Glomerular endothelial cell (primary cell): ENCODE results near the gene SPIRE2. TPM values are rescaled to one million over a fixed set of nuclear protein-coding genes. Genes with fewer than 3 reads are reported as not detected.
A peak's percentile ranks its signal among the peaks of the same experiment; 100 is the strongest.
"Not testable (repeated sequence)": the region's sequence is repeated elsewhere in the genome, so short reads cannot be mapped to it uniquely, and the experiment has no call there.

Source experiments
- DNase-seq: peaks from one replicate; pipeline ENCODE4 v3.0.0-alpha.2; 2011; ENCODE audit warnings: low read depth, low spot score; ENCODE audit errors: extremely low read depth
- total RNA-seq: library from RNA; depleted of rRNA; stranded (reverse); fragments of >200 nt; gene quantifications from 2 replicates; pipeline ENCODE4 v1.2.3, GENCODE V29; 2015

Gene SPIRE2
- total RNA-seq, 1 donor from 2014 or later: 3.3 TPM

DNA sequence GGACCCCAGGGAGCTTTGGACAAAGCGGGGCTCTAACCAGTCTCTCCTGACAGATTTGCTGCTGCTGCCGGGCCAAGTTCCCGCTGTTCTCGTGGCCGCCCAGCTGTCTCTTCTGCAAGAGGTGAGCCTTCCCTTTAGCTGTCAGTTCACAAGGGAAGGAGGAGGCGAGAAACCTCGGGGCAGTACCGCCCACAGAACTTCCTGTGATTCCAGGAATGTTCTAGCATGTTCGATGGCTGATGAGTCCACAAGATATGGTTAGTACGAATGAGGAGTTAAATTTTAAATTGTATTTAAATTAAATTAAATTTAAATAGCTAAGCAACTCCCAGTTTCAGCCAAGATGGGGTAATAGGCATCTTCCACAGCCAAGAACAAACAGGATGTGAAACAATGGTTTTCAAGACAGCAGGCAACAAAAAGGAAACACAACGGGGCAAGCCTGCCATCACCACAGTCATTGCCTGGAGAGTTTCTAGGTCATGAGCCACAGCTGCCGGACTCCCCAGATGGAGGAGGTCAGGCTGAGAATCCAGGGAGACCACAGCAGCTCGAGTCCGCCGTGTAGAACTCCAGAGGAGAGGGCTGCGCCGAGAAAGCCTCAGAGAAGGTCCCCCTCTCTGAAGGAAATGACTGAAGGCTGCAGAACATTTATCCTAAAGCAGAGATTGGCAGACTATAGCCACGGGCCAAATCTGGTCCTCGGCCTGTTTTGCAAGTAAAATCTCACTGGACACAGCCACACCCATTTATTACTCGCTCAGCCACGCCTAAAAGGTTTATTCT lies 35.7 kb downstream of the SPIRE2 start:
- peak; percentile 58 for DNase-seq

- no peak for DNase-seq
Measured at GRCh38 chr16:89864527-89864820, 36.2 kb downstream of the SPIRE2 start.

DNA sequence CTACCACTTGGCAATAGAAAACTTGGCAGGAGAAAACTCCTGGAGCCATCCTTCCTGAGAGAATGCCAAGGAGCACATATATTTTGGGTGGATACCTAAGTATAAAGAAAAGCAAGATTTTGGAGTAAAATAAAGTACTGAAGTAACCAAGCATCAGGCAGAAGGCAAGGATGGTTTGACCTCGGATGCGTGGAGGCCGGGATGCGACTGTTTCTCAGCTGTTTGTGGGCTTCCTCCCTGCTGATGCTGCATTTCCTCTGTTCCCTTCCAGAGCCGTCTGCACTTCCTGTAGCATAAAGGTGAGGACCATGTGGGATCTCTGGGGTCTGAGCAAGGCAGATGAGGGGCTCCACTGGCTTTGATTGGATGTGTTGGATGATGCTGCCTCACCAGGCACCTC lies 39.6 kb downstream of the SPIRE2 start:
- no peak for DNase-seq

GRCh38 chr16:89869911-89870310 lies 41.6 kb downstream of the SPIRE2 start:
- DNase-seq: no peak

DNA sequence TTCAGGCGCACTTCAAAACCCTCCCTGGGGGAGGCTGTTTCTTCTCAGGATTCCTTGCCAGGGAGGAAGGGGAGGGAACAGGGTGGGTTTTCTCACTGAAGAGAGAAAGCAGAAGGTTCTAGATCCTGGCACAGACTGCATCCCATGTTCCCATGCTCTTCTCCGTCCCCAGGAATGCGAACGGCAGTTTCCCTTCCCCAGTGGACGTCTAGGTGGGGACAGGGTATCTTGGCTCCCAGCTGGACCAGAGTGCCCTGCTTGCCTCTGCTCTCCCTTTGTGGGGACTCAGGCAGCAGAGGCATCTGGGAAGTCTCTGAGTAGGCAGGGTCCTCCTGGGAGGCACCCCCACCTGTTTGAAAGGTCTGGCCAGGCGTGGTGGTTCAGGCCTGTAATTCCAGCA lies 42.2 kb downstream of the SPIRE2 start:
- no peak for DNase-seq

GRCh38 chr16:89871895-89872294 lies 43.6 kb downstream of the SPIRE2 start:
- no peak for DNase-seq

- peak; percentile 22 for DNase-seq
Measured at GRCh38 chr16:89873109-89873971, 45.1 kb downstream of the SPIRE2 start, which contains the start of gene TCF25. Gene TCF25 (plus strand): TSS chr16:89873592. CDS start chr16:89873668, 76 bp downstream.

GRCh38 chr16:89873972-89874689 lies 45.9 kb downstream of the SPIRE2 start:
- DNase-seq: peak; percentile 48

DNA sequence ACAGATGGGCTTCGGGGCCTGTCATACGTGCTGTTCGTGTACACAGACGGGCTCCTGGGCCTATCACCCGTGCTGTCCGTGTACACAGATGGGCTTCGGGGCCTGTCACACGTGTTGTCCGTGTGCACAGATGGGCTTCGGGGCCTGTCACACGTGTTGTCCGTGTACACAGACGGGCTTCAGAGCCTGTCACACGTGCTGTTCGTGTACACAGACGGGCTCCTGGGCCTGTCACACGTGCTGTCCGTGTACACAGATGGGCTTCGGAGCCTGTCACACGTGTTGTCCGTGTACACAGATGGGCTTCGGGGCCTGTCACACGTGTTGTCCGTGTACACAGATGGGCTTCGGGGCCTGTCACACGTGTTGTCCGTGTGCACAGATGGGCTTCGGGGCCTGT lies 50.8 kb downstream of the SPIRE2 start:
- not testable (repeated sequence) for DNase-seq

- no peak for DNase-seq
Measured at GRCh38 chr16:89880477-89881367, 52.4 kb downstream of the SPIRE2 start.

- no peak for DNase-seq
Measured at GRCh38 chr16:89881368-89881730, 53.1 kb downstream of the SPIRE2 start.

GRCh38 chr16:89883346-89884040 lies 55.2 kb downstream of the SPIRE2 start:
- DNase-seq: no peak

DNA sequence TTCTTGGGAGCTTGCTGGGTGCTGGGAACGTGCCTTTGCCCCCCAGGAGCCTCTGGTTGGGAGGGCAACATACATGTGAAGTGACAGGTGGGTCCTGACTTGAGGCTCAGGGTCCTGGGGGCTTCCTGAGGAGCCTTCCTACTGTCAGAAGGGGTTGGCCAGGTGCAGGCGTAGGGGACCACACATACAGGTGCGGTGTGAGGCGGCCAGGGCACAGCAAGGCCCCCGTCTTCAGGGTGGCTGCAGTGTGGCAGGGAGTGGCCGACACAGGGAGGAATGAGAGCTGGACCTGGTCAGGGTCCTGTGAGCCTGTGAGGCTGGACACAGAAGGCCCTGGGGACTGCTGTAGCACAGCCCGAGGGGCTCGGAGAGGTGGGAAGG lies 55.8 kb downstream of the SPIRE2 start:
- no peak for DNase-seq

- DNase-seq: no peak
Measured at GRCh38 chr16:89887243-89887642, 59.0 kb downstream of the SPIRE2 start.

DNA sequence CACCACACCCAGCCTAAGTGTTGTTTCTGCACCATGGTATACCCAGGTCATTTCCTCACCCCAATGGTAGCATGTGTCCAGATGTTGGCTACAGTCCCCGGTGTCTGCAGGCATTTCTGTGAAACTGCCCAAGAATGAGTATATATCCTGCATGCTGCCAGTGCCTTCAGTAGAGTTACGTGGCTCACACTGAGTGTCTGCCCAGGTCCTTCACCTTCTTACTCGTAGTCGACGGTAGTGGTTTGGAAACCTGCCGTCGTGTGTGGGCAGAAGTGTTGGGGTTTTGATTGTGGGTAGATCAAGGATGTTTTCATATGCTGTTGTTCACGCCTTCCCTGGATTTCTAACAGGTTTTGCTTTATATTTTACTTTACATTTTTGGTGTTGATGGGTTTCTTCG lies 61.9 kb downstream of the SPIRE2 start:
- no peak for DNase-seq

DNA sequence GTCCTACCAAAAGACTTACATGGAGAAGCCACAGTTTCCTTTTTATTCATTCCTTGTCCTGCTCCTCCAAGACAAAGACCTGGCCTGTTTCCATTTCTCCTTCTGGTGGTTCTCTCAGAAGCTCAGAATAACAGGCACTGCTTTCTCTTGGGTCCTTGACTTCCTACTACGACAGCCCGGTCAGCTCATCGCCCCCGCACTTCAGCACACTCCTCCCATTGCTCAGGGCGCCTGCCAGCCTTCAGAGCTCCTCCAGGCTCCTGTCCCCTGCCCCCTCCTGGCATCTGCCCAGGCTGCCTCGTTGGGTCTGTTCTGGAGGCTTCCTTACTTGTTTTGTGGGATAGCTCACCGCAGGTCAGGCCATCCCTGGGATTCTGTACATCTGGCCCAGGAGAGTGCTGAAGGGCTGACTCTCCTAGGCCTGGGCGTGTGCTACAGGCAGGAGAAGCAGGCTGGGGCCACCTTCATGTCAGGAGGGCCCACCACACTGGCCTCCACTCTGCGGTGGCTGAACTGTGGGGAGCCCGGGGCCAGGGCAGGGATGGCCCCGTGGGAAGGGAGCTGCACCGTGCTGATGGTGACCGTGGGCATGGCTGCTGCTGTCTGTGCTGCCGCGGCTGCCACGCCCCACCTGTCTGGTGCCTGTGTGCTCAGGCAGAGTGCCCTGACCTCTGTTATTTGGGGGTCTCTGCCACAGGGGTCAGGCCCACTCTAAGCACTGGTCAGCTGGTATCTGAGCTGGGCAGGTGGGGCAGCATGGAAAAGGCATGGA lies 62.8 kb downstream of the SPIRE2 start:
- no peak for DNase-seq

- no peak for DNase-seq
Measured at GRCh38 chr16:89892055-89892630, 63.9 kb downstream of the SPIRE2 start.

DNA sequence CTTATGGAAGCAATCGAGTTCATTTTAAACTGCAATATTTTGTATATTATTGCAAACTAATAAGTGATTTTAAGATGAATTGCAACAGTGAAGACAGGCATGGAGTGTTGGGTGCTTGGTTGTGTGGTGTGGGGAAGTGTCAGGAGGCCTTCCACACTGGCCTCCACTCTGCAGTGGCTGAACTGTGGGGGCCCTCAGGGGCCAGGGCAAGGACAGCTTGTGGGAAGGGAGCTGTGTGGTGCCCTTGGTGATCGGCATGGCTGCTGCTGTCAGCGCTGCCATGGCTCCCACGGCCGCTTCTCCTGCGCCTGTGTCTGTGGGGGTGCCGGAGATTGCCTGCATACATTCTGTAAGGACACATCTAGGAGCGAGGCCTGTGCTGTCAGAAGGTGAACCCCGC lies 64.4 kb downstream of the SPIRE2 start:
- no peak for DNase-seq
